K562 (cell line): Measurements from ENCODE around the gene HOXD9.

ENCODE experiments used
- CTCF ChIP-seq, 3 experiments: IDR thresholded peaks in 2 of 3; conservative IDR thresholded peaks in 1 of 3; 2 replicates each; pipeline ENCODE4 v1.5.1; 2011 to 2012; ENCODE audit warnings: low read length in 3 of 3, mild to moderate bottlenecking in 3 of 3, control low read depth in 2 of 3, improper control_type of control experiment in 1 of 3, inconsistent platforms in 1 of 3, low read depth in 1 of 3, mixed read lengths in 1 of 3, moderate library complexity in 1 of 3; ENCODE audit not compliant: insufficient read depth in 2 of 3
- HCFC1 ChIP-seq: IDR thresholded peaks from 2 replicates; pipeline ENCODE4 v1.6.1; 2012; ENCODE audit warnings: low read depth, low read length, improper control_type of control experiment
- HDAC6 ChIP-seq: IDR thresholded peaks from 2 replicates; pipeline ENCODE4 v1.6.1; 2012; ENCODE audit warnings: low read depth, mild to moderate bottlenecking, control low read depth, inconsistent platforms, low read length, moderate library complexity
- HMGN3 ChIP-seq: IDR thresholded peaks from 2 replicates; pipeline ENCODE4 v1.6.1; 2011; ENCODE audit warnings: borderline replicate concordance, low read depth, mild to moderate bottlenecking, mixed read lengths, low read length; ENCODE audit not compliant: insufficient read length; ENCODE audit errors: extremely low read depth
- KDM5B ChIP-seq: fragments of 200-600 bp; sonication (generic); IDR thresholded peaks from 2 replicates; pipeline ENCODE4 v1.6.1; 2012; ENCODE audit warnings: low read depth, mild to moderate bottlenecking, moderate library complexity, low read length, control low read depth, inconsistent platforms; ENCODE audit not compliant: insufficient replicate concordance
- RFX5 ChIP-seq: IDR thresholded peaks from 2 replicates; pipeline ENCODE4 v1.6.1; 2011; ENCODE audit warnings: low read depth, mild to moderate bottlenecking, improper control_type of control experiment, low read length
- SMAD4 ChIP-seq: fragments of 250-450 bp; sonication (Bioruptor Pico); conservative IDR thresholded peaks from 2 replicates; pipeline ENCODE4 v1.8.0; 2021; ENCODE audit warnings: inconsistent platforms, mild to moderate bottlenecking, moderate library complexity
- TBL1XR1 ChIP-seq, 2 experiments: IDR thresholded peaks; 2 replicates each; pipeline ENCODE4 v1.6.1; 2012; ENCODE audit warnings: improper control_type of control experiment in 2 of 2, low read length in 2 of 2, mild to moderate bottlenecking in 1 of 2
- USF2 ChIP-seq: sonication (generic); formaldehyde crosslinking; IDR thresholded peaks from 2 replicates; pipeline ENCODE4 v1.5.0; 2020; ENCODE audit warnings: missing genetic modification reagents
- ZBTB8A ChIP-seq: fragments of 450-650 bp; IDR thresholded peaks from 2 replicates; pipeline ENCODE4 v1.6.1; 2018; ENCODE audit warnings: mild to moderate bottlenecking, moderate library complexity; ENCODE audit not compliant: partially characterized antibody
- ZNF316 ChIP-seq: fragments of 450-650 bp; IDR thresholded peaks from 2 replicates; pipeline ENCODE4 v1.6.1; 2016
- ZNF431 ChIP-seq: sonication (generic); formaldehyde crosslinking; IDR thresholded peaks from 2 replicates; pipeline ENCODE4 v1.8.0; 2022; ENCODE audit warnings: mild to moderate bottlenecking, missing genetic modification reagents

- no peak for TF ChIP-seq HMGN3
- no peak for TF ChIP-seq USF2 (CRISPR knock-in tag)
- TF ChIP-seq CTCF (IDR thresholded peaks at IDR 0.05 in 2 of 3, conservative IDR thresholded peaks at IDR 0.05 in 1 of 3; ENCODE audit: insufficient read depth in 2 of 3, low read depth in 1 of 3, low read length in 3 of 3), result no peak
- no peak for TF ChIP-seq ZBTB8A
- no peak for TF ChIP-seq ZNF316
- TF ChIP-seq ZNF431 (CRISPR knock-in tag), result no peak
- TF ChIP-seq KDM5B, result no peak
- TF ChIP-seq RFX5, result no peak
- no peak for TF ChIP-seq TBL1XR1 (IDR thresholded peaks at IDR 0.05; ENCODE audit: low read length in 2 of 2)
- TF ChIP-seq HDAC6, result no peak
- no peak for TF ChIP-seq HCFC1
- no peak for TF ChIP-seq SMAD4
These were observed 32.2 kb downstream of the HOXD9 start for GRCh38 chr2:176154576-176155252.
